ENCODE data around the gene PAX6.

The PAX6 gene

GRCh38 chr11:31810779-31811647 is at the start of gene PAX6:
TSS of gene PAX6 (minus strand) at chr11:31811322. CDS start at chr11:31806411, 4,911 bp downstream.
- no peak for DNase-seq

- no peak for DNase-seq
Measured at GRCh38 chr11:31860391-31860790, 49.3 kb upstream of the PAX6 start.

- DNase-seq, result no peak
Measured at GRCh38 chr11:31856248-31856647, 45.1 kb upstream of the PAX6 start.

GRCh38 chr11:31855466-31855865 is 44.3 kb upstream of the PAX6 start:
- DNase-seq, result no peak

GRCh38 chr11:31850365-31850764 is 39.2 kb upstream of the PAX6 start:
- no peak for DNase-seq

- no peak for DNase-seq
Measured at GRCh38 chr11:31847761-31848160, 36.6 kb upstream of the PAX6 start.

- no peak for DNase-seq
Measured at GRCh38 chr11:31845331-31845730, 34.2 kb upstream of the PAX6 start.

GRCh38 chr11:31844351-31844750 is 33.2 kb upstream of the PAX6 start:
- DNase-seq, result no peak

GRCh38 chr11:31841435-31841834 is 30.3 kb upstream of the PAX6 start:
- no peak for DNase-seq

- DNase-seq, result no peak
Measured at GRCh38 chr11:31834237-31834636, 23.1 kb upstream of the PAX6 start.

- DNase-seq, result no peak
Measured at GRCh38 chr11:31830406-31830805, 19.3 kb upstream of the PAX6 start.

- no peak for DNase-seq
Measured at GRCh38 chr11:31828217-31828616, 17.1 kb upstream of the PAX6 start.

GRCh38 chr11:31827455-31828206 is 16.5 kb upstream of the PAX6 start:
- DNase-seq, result no peak

GRCh38 chr11:31826536-31827438 is 15.7 kb upstream of the PAX6 start:
- DNase-seq, result no peak

GRCh38 chr11:31825838-31826484 is 14.8 kb upstream of the PAX6 start:
- DNase-seq, result no peak

GRCh38 chr11:31824879-31825837 is 14.0 kb upstream of the PAX6 start:
- no peak for DNase-seq

- DNase-seq, result no peak
Measured at GRCh38 chr11:31824332-31824878, 13.3 kb upstream of the PAX6 start.

- DNase-seq, result no peak
Measured at GRCh38 chr11:31823644-31824331, 12.7 kb upstream of the PAX6 start.

GRCh38 chr11:31822927-31823643 is 12.0 kb upstream of the PAX6 start:
- DNase-seq, result no peak
